H1 (cell line): ENCODE measurements around the gene KLHL21. TPM values are rescaled to one million over a fixed set of nuclear protein-coding genes. Genes with fewer than 3 reads are reported as not detected.

Source experiments
- CTBP2 ChIP-seq: IDR thresholded peaks from 2 replicates; pipeline ENCODE4 v1.7.0; 2011; ENCODE audit warnings: borderline replicate concordance, mild to moderate bottlenecking, moderate library complexity, mixed read lengths, low read length; ENCODE audit not compliant: insufficient read depth, insufficient read length
- EP300 ChIP-seq, 2 experiments: IDR thresholded peaks; 1 replicate in 1 of 2; 2 replicates in 1 of 2; pipeline ENCODE4 v1.6.1; 2011 to 2012; ENCODE audit warnings: low read depth in 2 of 2, low read length in 2 of 2, mild to moderate bottlenecking in 2 of 2, borderline replicate concordance in 1 of 2, inconsistent platforms in 1 of 2, moderate library complexity in 1 of 2
- KDM4A ChIP-seq: IDR thresholded peaks from one replicate; pipeline ENCODE4 v1.7.1; 2012; ENCODE audit warnings: low read depth, mild to moderate bottlenecking, moderate library complexity, low read length, inconsistent platforms; ENCODE audit not compliant: severe bottlenecking
- SIN3A ChIP-seq, 2 experiments: IDR thresholded peaks in 1 of 2; conservative IDR thresholded peaks in 1 of 2; 2 replicates each; pipeline ENCODE4 v1.6.1; 2011 to 2012; ENCODE audit warnings: low read length in 2 of 2, improper control_type of control experiment in 1 of 2, low read depth in 1 of 2, mild to moderate bottlenecking in 1 of 2
- SUZ12 ChIP-seq: fragments of 200-600 bp; sonication (generic); IDR thresholded peaks from 2 replicates; pipeline ENCODE4 v1.6.1; 2012; ENCODE audit warnings: mild to moderate bottlenecking, inconsistent platforms, low read length, moderate library complexity, mixed read lengths
- polyA plus RNA-seq, 7 experiments: library from polyadenylated mRNA; depleted of rRNA in 3 of 7; stranded (reverse) in 5 of 7; unstranded in 2 of 7; fragments of >200 nt in 5 of 7; fragments of 200-250 nt in 2 of 7; gene quantifications; 1 replicate in 5 of 7; 2 replicates in 1 of 7; 4 replicates in 1 of 7; pipeline versions ENCODE4 v1.2.1 to v1.2.3, GENCODE V29; 2011 to 2013; ENCODE audit warnings: missing spikeins in 2 of 7, mixed read lengths in 2 of 7
- total RNA-seq: library from RNA; stranded (reverse); fragmentation: NEBNext Ultra II Directional; extraction: Animal tissue kit (Norgen Biotek cat#: 25700); gene quantifications from 2 replicates; pipeline ENCODE4 v1.2.1, GENCODE V29; 2021

Gene KLHL21
- total and polyA plus RNA-seq, 2 of the 8 experiments (the other 6 are each of a cell fraction or from before 2014, with no cell fraction given), result 11.9 to 22.3 TPM

DNA sequence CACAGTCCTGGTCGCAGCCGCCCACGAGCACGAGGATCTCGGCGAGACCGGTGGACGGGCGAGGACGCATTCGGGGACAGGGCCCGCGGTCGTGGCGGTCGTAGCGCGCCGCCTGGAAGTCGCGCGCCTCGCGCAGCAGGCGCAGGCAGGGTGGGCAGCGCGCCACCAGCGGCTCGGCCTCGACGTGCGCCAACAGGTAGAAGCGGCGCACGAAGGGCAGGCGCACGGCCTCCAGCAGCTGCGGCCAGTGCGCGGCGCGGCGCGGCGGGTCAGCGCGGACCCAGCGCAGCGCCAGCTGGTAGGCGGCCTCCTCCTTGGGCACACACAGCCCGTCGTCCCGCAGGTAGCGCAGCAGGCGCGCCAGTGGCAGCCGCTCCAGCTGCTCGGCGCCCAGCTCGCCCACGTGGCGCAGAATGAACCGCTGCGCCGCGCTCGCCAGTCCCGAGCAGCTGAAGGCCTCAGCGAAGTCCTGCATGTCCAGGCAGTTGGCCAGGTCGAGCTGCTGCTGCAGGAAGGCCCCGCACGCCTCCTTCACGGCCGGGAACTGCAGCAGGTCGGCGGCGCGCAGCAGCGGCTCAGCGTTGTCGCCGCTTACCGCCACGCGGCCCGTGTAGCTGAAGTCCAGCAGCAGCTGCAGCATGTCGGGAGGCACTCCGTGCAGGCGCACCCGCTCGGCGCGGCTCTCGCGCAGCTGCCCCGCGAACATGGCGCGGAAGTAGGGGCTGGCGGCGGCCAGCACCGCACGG, 573 bp downstream of the KLHL21 start (continued):
- peak; percentile 2 to 69; a peak in 1 of 4 replicates for TF ChIP-seq SIN3A (conservative IDR thresholded peaks at IDR 0.05 in 1 of 2, IDR thresholded peaks at IDR 0.05 in 1 of 2; ENCODE audit: low read depth in 1 of 2, low read length in 2 of 2)
- TF ChIP-seq EP300 (IDR thresholded peaks at IDR 0.05; ENCODE audit: borderline replicate concordance in 1 of 2, low read depth in 2 of 2, low read length in 2 of 2), result no peak
- TF ChIP-seq SUZ12, result peak; percentile 27; the same call in 1 of the 2 replicates
- peak; percentile 92 for TF ChIP-seq KDM4A
- no peak for TF ChIP-seq CTBP2
